H7 (cell line): Measurements from ENCODE around the gene FOSL1. TPM values are rescaled to one million over a fixed set of nuclear protein-coding genes. Genes with fewer than 3 reads are reported as not detected.

Source experiments
- DNase-seq: peaks from one replicate; pipeline ENCODE4 v3.0.0; 2012
- H3K27me3 ChIP-seq: 2 replicates; pipeline ENCODE4 v1.6.0; 2011; ENCODE audit warnings: mild to moderate bottlenecking, low read length; ENCODE audit not compliant: control insufficient read depth, insufficient read depth
- H3K36me3 ChIP-seq: replicated peaks from 2 replicates; pipeline ENCODE4 v1.5.1; 2011; ENCODE audit warnings: low read length; ENCODE audit not compliant: control insufficient read depth, insufficient read depth
- H3K4me3 ChIP-seq: 2 replicates; pipeline ENCODE4 v1.5.1; 2011; ENCODE audit warnings: low read depth, mild to moderate bottlenecking, control low read depth, low read length, moderate library complexity; ENCODE audit not compliant: insufficient read depth
- total RNA-seq: library from RNA; depleted of rRNA; stranded (reverse); fragments of >200 nt; shearing (Covaris generic); gene quantifications from 2 replicates; pipeline ENCODE4 v1.2.3, GENCODE V29; 2014

Gene FOSL1
- total RNA-seq, 1 experiment from 2014 or later = 0.48 TPM

GRCh38 chr11:65883786-65884715 is 16.1 kb downstream of the FOSL1 start:
- Histone ChIP-seq H3K4me3 (no peak overlapping the region), H3K27me3 (peaks cover 2% of the 10 kb centered on the region), H3K36me3 (peaks cover 34% of the 10 kb centered on the region)
- no peak for DNase-seq

- DNase-seq = no peak
- Histone ChIP-seq H3K36me3 (peaks cover 34% of the 10 kb centered on the region), H3K4me3 (no peak overlapping the region), H3K27me3 (no peaks in the 10 kb centered on the region)
These were observed 17.0 kb downstream of the FOSL1 start for GRCh38 chr11:65883058-65883761.

GRCh38 chr11:65882120-65883057 is 17.8 kb downstream of the FOSL1 start:
- Histone ChIP-seq H3K36me3 (peaks cover 33% of the 10 kb centered on the region), H3K4me3 (no peak overlapping the region), H3K27me3 (no peaks in the 10 kb centered on the region)
- DNase-seq = no peak

GRCh38 chr11:65880844-65881421 is 19.3 kb downstream of the FOSL1 start:
- DNase-seq = no peak
- Histone ChIP-seq H3K27me3 (no peaks in the 10 kb centered on the region), H3K36me3 (peaks cover 24% of the 10 kb centered on the region), H3K4me3 (no peak overlapping the region)

- H3K27me3 ChIP-seq = no peaks in the 10 kb centered on the region
- no peak overlapping the region for H3K4me3 ChIP-seq
- no peak for DNase-seq
- H3K36me3 ChIP-seq = peaks cover 19% of the 10 kb centered on the region
These were observed 20.2 kb downstream of the FOSL1 start for GRCh38 chr11:65880027-65880426.

- Histone ChIP-seq H3K4me3 (no peak within 1 kb of the TSS), H3K27me3 (no peaks in the 10 kb centered on the region), H3K36me3 (peaks cover 16% of the 10 kb centered on the region)
- DNase-seq = no peak
These were observed 20.6 kb downstream of the FOSL1 start, which contains the start of gene CTSW for GRCh38 chr11:65879617-65880016. Gene CTSW (plus strand): TSS chr11:65879837. CDS start chr11:65879855, 18 bp downstream.

- Histone ChIP-seq H3K27me3 (peaks cover 10% of the 10 kb centered on the region; the same call in 1 of the 2 replicates), H3K36me3 (no peaks in the 10 kb centered on the region), H3K4me3 (peak overlapping the region; percentile 58)
- DNase-seq = peak; percentile 100
These were observed 26.7 kb downstream of the FOSL1 start for GRCh38 chr11:65873318-65874156.

GRCh38 chr11:65872586-65873317 is 27.4 kb downstream of the FOSL1 start, which contains the start of gene EFEMP2:
Gene EFEMP2 (minus strand): TSS chr11:65872800. CDS start chr11:65872354, 446 bp downstream.
- H3K36me3 ChIP-seq = no peaks in the 10 kb centered on the region
- peak within 1 kb of the TSS; percentile 58 for H3K4me3 ChIP-seq
- peak; percentile 89 for DNase-seq
- peaks cover 10% of the 10 kb centered on the region; the same call in 1 of the 2 replicates for H3K27me3 ChIP-seq

GRCh38 chr11:65871811-65872548 is 28.2 kb downstream of the FOSL1 start:
- Histone ChIP-seq H3K36me3 (no peaks in the 10 kb centered on the region), H3K27me3 (peaks cover 10% of the 10 kb centered on the region; the same call in 1 of the 2 replicates), H3K4me3 (peak overlapping the region; percentile 58)
- DNase-seq = peak; percentile 89

GRCh38 chr11:65870706-65871681 is 29.2 kb downstream of the FOSL1 start:
- no peak overlapping the region for H3K4me3 ChIP-seq
- DNase-seq = peak; percentile 52

GRCh38 chr11:65870307-65870658 is 29.9 kb downstream of the FOSL1 start:
- Histone ChIP-seq H3K36me3 (peaks cover 2% of the 10 kb centered on the region; the same call in 1 of the 2 replicates), H3K27me3 (peaks cover 10% of the 10 kb centered on the region; the same call in 1 of the 2 replicates), H3K4me3 (no peak overlapping the region)
- DNase-seq = no peak

More at GRCh38 chr11:65870706-65871681, 29.2 kb downstream of the FOSL1 start:
- H3K27me3 ChIP-seq = peaks cover 10% of the 10 kb centered on the region; the same call in 1 of the 2 replicates
- H3K36me3 ChIP-seq = no peaks in the 10 kb centered on the region
